ENCODE results near the gene MAP4.
"Not testable (repeated sequence)": the region's sequence is repeated elsewhere in the genome, so short reads cannot be mapped to it uniquely, and the experiment has no call there.

DNA sequence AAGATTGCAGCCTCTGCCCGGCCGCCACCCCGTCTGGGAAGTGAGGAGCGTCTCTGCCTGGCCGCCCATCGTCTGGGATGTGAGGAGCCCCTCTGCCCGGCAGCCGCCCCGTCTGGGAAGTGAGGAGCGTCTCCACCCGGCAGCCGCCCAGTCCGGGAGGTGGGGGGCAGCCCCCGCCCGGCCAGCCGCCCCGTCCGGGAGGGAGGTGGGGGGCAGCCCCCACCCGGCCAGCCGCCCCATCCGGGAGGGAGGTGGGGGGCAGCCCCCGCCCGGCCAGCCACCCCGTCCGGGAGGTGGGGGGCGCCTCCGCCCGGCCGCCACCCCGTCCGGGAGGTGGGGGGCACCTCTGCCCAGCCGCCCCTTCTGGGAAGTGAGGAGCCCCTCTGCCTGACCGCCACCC, 45.4 kb upstream of the MAP4 start:
- TF ChIP-seq, protein P1, sequence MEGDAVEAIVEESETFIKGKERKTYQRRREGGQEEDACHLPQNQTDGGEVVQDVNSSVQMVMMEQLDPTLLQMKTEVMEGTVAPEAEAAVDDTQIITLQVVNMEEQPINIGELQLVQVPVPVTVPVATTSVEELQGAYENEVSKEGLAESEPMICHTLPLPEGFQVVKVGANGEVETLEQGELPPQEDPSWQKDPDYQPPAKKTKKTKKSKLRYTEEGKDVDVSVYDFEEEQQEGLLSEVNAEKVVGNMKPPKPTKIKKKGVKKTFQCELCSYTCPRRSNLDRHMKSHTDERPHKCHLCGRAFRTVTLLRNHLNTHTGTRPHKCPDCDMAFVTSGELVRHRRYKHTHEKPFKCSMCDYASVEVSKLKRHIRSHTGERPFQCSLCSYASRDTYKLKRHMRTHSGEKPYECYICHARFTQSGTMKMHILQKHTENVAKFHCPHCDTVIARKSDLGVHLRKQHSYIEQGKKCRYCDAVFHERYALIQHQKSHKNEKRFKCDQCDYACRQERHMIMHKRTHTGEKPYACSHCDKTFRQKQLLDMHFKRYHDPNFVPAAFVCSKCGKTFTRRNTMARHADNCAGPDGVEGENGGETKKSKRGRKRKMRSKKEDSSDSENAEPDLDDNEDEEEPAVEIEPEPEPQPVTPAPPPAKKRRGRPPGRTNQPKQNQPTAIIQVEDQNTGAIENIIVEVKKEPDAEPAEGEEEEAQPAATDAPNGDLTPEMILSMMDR (IDR thresholded peaks at IDR 0.05; ENCODE audit: insufficient read depth, low read depth, low read length): not testable (repeated sequence)
- not testable (repeated sequence) for TF ChIP-seq EZH2 (IDR thresholded peaks at IDR 0.05; ENCODE audit: insufficient read depth, low read length)

Data from astrocyte (in vitro differentiated cells and primary cell).